ENCODE data around the gene TMED1. TPM values are rescaled to one million over a fixed set of nuclear protein-coding genes. Genes with fewer than 3 reads are reported as not detected.
"Not testable (repeated sequence)": the region's sequence is repeated elsewhere in the genome, so short reads cannot be mapped to it uniquely, and the experiment has no call there.

Gene TMED1
- total RNA-seq, 2 experiments from 2014 or later, result 18.8 to 19.1 TPM

DNA sequence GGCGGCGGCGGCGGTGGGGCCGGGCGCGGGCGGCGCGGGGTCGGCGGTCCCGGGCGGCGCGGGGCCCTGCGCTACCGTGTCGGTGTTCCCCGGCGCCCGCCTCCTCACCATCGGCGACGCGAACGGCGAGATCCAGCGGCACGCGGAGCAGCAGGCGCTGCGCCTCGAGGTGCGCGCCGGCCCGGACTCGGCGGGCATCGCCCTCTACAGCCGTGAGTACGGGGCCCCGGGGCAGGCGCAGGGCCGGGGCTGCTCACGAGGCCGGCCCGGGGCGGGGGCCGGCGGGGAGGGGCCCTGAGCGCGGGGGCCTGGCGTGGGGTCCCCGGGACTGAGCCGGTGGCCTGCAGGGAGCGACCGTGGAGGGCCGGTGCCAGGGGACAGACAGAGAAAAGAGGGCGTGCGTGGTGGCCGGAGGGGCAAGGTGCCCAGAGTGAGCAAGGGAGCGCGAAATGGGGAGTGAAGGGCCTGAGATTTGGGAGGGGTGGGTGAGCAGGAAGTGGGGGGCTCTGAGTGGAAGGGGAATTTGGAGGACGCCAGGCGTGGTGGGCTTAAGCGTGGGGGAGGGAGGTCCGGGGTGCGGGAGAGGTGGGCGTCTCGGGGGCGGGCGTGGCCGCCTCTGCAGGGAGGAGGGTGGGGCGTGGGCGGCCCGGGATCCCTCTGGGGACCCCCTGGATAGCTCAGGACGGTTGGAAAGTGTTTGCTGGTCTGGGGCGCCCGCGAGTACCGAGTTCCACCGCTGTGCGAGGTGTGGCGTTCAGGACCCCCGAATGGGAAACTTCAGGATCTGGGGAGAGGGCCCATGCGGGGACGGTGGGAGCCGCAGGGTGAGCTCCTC lies 35.9 kb upstream of the TMED1 start:
- H3K27ac Mint-ChIP-seq, result peak overlapping the region; percentile 55
- no peaks in the 10 kb centered on the region for H3K27me3 Mint-ChIP-seq
- ChIA-PET CTCF (interaction anchor here (0.5 to 4.1 kb wide), 14 partner anchors 8 to 343 kb away, joined by 3 to 30 read pairs (median 3); partner anchors contain the start of genes DNM2 and LDLR), POLR2A (interaction anchor here (1.0 to 1.1 kb wide), 3 partner anchors 112 to 218 kb away, joined by 3 to 4 read pairs (median 3); partner anchors contain the start of gene LDLR)
- H3K9me3 Mint-ChIP-seq, result no peaks in the 10 kb centered on the region
- H3K4me1 Mint-ChIP-seq (ENCODE audit: low read depth), result peaks cover 29% of the 10 kb centered on the region
- H3K4me3 Mint-ChIP-seq, result peak overlapping the region; percentile 79
- H3K36me3 Mint-ChIP-seq, result peaks cover 3% of the 10 kb centered on the region
- DNase-seq, result peak; percentile 37
- intact Hi-C loops (cut with micrococcal nuclease), result loop anchor here (2.0 to 5.0 kb wide), 4 partner anchors 35 to 223 kb away; partner anchors contain the start of genes SMARCA4 and TMED1

DNA sequence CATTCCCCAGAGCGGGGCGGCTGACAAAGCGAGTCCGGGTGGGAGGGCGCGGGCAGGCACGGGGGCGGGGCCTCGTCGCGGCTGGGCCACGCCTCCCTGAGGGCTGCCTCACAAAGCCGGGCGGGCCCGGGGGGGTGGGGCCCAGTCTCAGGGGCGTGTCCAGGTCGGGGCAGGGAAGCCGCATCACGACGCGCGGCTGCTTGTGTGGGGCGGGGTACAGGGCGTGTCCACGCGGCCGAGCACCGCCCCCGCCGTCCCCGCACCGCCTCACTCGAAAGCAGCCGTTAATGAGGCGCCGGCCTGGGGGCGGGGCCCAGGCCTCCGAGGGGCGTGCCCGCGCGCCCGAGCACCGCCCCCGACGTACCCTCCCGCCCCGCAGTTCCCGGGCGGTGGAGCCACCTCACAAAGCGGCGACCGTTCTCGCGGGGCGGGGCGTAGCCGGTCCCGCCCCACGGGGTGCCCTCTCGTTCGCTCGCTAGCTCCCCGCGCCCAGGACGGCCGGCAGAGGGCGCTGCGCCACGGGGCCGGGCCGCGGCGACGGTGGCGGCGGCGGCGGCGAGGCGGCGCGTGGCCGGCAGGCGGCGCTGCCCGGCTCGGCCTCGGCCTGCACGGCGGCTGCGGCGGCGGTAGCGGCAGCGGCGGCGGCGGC lies 35.1 kb upstream of the TMED1 start, which contains the start of gene CARM1:
Gene CARM1, plus strand, starts transcription at position 599 of the 649 bp plus-strand sequence. CDS start 150 bp downstream, outside the sequence.
- peak; percentile 99 for DNase-seq
- Mint-ChIP-seq H3K4me3 (peak within 1 kb of the TSS; percentile 79), H3K27ac (peak within 1 kb of the TSS; percentile 96), H3K9me3 (no peaks in the 10 kb centered on the region), H3K4me1 (ENCODE audit: low read depth) (peaks cover 25% of the 10 kb centered on the region), H3K36me3 (peaks cover 3% of the 10 kb centered on the region), H3K27me3 (no peaks in the 10 kb centered on the region)
- intact Hi-C loops (cut with micrococcal nuclease), result loop anchor here (2.0 to 5.0 kb wide), 4 partner anchors 34 to 224 kb away; partner anchors contain the start of genes SMARCA4 and TMED1
- ChIA-PET CTCF (interaction anchor here (0.5 to 4.1 kb wide), 17 partner anchors 9 to 570 kb away, joined by 3 to 30 read pairs (median 4); partner anchors contain the start of genes DNM2 and TMED1), POLR2A (interaction anchor here (0.6 to 1.0 kb wide), 4 partner anchors 35 to 367 kb away, joined by 3 to 4 read pairs (median 3); partner anchors contain the start of gene TMED1)

DNA sequence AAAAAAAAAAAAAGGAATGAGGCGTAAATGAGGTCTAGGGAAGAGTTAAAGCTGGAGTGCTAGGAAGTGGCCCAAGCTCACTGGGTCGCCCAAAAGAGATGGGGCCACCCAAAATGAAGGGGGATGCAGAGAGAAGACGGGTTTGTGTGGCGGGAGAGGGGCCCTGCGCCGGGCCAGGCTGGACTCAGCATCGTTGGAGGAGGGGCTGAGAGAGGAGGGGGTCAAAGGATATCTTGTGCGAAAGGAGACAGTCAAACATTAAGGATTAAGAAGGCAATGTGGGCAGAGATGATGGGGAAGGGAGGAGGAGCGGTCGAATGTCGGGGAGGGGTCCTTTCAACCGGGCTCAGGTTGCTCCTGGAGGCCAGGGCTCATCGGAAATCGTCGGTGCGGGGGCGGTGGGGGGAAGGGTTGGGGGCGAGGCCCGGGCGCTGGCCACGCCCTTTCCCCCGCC lies 34.5 kb upstream of the TMED1 start:
- Mint-ChIP-seq H3K4me1 (ENCODE audit: low read depth) (peaks cover 25% of the 10 kb centered on the region), H3K4me3 (peak overlapping the region; percentile 78), H3K27me3 (no peaks in the 10 kb centered on the region), H3K27ac (peak overlapping the region; percentile 96), H3K36me3 (peaks cover 3% of the 10 kb centered on the region), H3K9me3 (no peaks in the 10 kb centered on the region)
- POLR2A ChIA-PET, result interaction anchor here (0.6 to 1.0 kb wide), 5 partner anchors 35 to 366 kb away, joined by 3 to 4 read pairs (median 3); partner anchors contain the start of gene TMED1
- intact Hi-C loops (cut with micrococcal nuclease), result loop anchor here (2.0 to 5.0 kb wide), 4 partner anchors 34 to 224 kb away; partner anchors contain the start of genes SMARCA4 and TMED1
- no peak for DNase-seq
- CTCF ChIA-PET, result interaction anchor here (0.5 to 4.1 kb wide), 17 partner anchors 9 to 570 kb away, joined by 3 to 30 read pairs (median 4); partner anchors contain the start of genes DNM2 and TMED1

DNA sequence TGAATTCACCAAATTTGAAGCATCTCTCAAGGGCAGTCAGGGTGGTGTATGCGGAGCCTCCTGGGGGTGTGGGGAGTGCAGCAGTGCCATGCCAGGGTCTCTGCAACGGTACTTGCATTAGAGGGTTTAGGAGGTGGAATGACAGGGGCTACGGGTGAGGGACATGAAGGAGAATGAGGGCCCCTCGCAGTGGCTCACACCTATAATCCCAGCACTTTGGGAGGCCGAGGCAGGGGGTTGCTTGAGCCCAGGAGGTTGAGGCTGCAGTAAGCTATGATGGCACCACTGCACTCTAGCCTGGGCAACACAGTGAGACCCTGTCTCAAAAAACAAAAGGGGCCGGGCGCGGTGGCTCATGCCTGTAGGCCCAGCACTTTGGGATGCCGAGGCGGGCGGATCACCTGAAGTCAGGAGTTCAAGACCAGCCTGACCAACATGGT lies 33.9 kb upstream of the TMED1 start:
- not testable (repeated sequence) for DNase-seq, H3K36me3 Mint-ChIP-seq, H3K27me3 Mint-ChIP-seq, H3K9me3 Mint-ChIP-seq
- Mint-ChIP-seq H3K4me1 (ENCODE audit: low read depth) (peaks cover 25% of the 10 kb centered on the region), H3K27ac (peak overlapping the region; percentile 57), H3K4me3 (peak overlapping the region; percentile 78)
- CTCF ChIA-PET, result interaction anchor here (1.0 to 4.1 kb wide), 4 partner anchors 9 to 168 kb away, joined by 5 to 30 read pairs (median 14); partner anchors contain the start of genes DNM2 and TMED1
- intact Hi-C loops (cut with micrococcal nuclease), result loop anchor here (2.0 to 5.0 kb wide), 4 partner anchors 33 to 225 kb away; partner anchors contain the start of genes SMARCA4 and TMED1
- POLR2A ChIA-PET, result interaction anchor here (0.7 to 0.8 kb wide), 2 partner anchors 78 to 135 kb away, joined by 3 to 4 read pairs; no protein-coding TSS in a partner anchor

DNA sequence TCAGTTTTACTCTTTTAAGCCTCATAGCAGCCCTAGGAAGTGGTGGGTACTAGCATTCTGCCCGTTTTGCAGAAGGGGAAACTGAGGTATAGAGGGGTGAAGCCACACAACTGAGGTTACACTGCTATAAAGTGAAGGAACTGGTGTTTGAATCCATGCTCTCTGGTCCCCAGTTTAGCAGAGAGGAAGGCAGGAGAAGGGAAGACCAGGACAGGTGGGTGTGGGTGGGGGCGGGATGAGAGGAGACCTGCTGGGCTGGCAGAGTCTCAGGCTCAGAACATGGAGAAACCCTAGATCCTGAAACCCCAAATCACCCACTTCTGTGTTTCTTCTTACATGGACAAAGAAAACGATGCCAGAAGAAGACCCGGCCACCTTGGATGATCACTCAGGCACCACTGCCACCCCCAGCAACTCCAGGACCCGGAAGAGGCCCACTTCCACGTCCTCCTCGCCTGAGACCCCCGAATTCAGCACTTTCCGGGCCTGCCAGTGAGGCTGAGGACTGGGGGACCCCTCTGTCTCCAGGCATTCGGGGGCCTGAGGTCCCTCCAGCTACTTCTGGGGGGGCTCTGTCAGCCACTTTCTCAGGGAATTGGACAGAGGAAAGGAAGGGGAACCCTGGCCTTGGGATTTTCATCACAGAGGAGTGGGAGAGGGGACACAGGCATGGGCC lies 33.0 kb upstream of the TMED1 start:
- H3K9me3 Mint-ChIP-seq, result no peaks in the 10 kb centered on the region
- peaks cover 31% of the 10 kb centered on the region for H3K4me1 Mint-ChIP-seq (ENCODE audit: low read depth)
- intact Hi-C loops (cut with micrococcal nuclease), result no loop called here
- POLR2A ChIA-PET, result interaction anchor here (0.8 kb wide), 1 partner anchor 134 kb away, joined by 3 read pairs; no protein-coding TSS in a partner anchor
- DNase-seq, result no peak
- H3K36me3 Mint-ChIP-seq, result no peaks in the 10 kb centered on the region
- H3K27me3 Mint-ChIP-seq, result no peaks in the 10 kb centered on the region
- CTCF ChIA-PET, result interaction anchor here (2.2 to 9.0 kb wide), 3 partner anchors 8 to 151 kb away, joined by 10 to 208 read pairs (median 21); partner anchors contain the start of gene DNM2
- H3K27ac Mint-ChIP-seq, result peak overlapping the region; percentile 56
- peak overlapping the region; percentile 32 for H3K4me3 Mint-ChIP-seq

DNA sequence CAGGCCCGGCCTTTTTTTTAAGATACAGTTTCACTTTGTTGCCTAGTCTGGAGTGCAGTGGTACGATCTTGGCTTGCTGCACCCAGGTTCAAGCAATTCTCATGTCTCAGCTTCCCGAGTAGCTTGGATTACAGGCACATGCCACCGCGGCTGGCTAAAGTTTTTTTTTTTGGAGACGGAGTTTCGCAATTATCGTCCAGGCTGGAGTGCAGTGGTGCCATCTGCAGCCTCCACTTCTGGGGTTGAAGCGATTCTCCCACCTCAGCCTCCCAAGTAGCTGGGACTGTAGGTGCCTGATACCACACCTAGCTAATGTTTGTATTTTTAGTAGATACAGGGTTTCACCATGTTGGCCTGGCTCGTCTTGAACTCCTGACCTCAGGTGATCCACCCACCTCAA lies 30.5 kb upstream of the TMED1 start:
- no peak overlapping the region for H3K27ac Mint-ChIP-seq
- H3K9me3 Mint-ChIP-seq, result no peaks in the 10 kb centered on the region
- ChIA-PET POLR2A (interaction anchor here (0.7 kb wide), 1 partner anchor 445 kb away, joined by 3 read pairs; no protein-coding TSS in a partner anchor), CTCF (interaction anchor here (1.5 to 9.0 kb wide), 3 partner anchors 10 to 148 kb away, joined by 3 to 208 read pairs (median 49); partner anchors contain the start of genes DNM2 and TMED1)
- peaks cover 20% of the 10 kb centered on the region for H3K4me1 Mint-ChIP-seq (ENCODE audit: low read depth)
- H3K4me3 Mint-ChIP-seq, result no peak overlapping the region
- H3K36me3 Mint-ChIP-seq, result no peaks in the 10 kb centered on the region
- intact Hi-C loops (cut with micrococcal nuclease), result no loop called here
- no peak for DNase-seq
- H3K27me3 Mint-ChIP-seq, result no peaks in the 10 kb centered on the region

DNA sequence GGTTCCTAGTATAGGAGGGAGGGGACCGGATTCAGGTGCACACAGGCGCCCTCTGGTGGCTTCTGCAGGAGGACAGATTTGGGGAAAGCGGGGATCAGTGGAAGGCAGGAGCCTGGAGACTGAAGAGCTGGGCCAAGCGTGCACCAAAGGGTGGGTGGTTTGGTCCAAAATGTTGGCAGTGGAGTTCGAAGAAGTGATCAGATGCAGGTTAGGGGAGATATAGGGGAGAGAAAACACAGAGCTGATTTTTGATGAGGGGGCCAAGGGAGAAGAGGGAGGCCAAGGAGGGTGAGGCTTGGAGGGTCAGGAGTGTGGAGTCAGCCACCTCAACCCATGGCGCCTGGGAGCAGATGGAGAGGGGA lies 28.5 kb upstream of the TMED1 start:
- H3K4me3 Mint-ChIP-seq, result no peak overlapping the region
- intact Hi-C loops (cut with micrococcal nuclease), result loop anchor here (1.0 kb wide), 1 partner anchor 147 kb away; no protein-coding TSS in a partner anchor

DNA sequence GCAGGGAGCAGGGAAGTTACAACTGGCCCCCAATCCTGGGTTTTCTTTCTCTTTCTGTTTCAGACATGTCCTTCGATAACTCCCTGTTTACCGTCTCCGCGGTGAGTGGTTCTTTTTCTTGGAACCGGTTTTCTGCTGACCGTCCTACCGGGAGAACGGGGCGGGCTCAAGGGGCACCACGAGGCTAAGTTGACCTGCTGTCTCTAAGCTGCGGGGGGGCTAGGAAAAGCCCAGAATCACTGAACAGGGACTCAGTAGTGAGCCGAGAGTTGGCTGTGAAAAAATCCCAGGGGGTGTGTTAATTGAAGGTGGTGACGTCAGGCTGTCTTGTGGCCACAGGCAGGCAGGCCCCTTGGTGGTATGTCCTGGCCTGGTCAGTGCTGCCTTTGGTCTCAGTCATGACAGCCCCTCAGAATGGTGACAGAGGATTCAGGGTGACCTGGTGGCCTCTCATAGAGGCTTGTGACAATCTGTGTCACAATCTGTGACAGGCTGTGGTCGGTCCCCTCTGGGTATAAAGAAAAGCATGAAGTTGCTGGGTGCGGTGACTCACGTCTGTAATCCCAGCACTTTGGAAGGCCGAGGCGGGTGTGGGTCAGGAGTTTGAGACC lies 27.2 kb upstream of the TMED1 start:
- ChIA-PET CTCF (interaction anchor here (0.5 to 9.0 kb wide), 20 partner anchors 8 to 385 kb away, joined by 3 to 208 read pairs (median 8); partner anchors contain the start of genes CARM1, DNM2, QTRT1 and TMED1), POLR2A (interaction anchor here (1.7 kb wide), 1 partner anchor 146 kb away, joined by 7 read pairs; the partner anchor contains the start of gene DNM2)
- no peak for DNase-seq
- Mint-ChIP-seq H3K9me3 (no peaks in the 10 kb centered on the region), H3K27me3 (no peaks in the 10 kb centered on the region), H3K27ac (no peak overlapping the region), H3K4me1 (ENCODE audit: low read depth) (peaks cover 15% of the 10 kb centered on the region), H3K4me3 (no peak overlapping the region), H3K36me3 (no peaks in the 10 kb centered on the region)
- intact Hi-C loops (cut with micrococcal nuclease), result no loop called here

More for the DNA sequence above, 28.5 kb upstream of the TMED1 start:
- Mint-ChIP-seq H3K4me1 (ENCODE audit: low read depth) (peaks cover 13% of the 10 kb centered on the region), H3K36me3 (no peaks in the 10 kb centered on the region), H3K9me3 (no peaks in the 10 kb centered on the region), H3K27ac (no peak overlapping the region), H3K27me3 (no peaks in the 10 kb centered on the region)
- POLR2A ChIA-PET, result interaction anchor here (0.6 to 1.7 kb wide), 3 partner anchors 10 to 147 kb away, joined by 4 to 7 read pairs (median 6); partner anchors contain the start of gene DNM2
- CTCF ChIA-PET, result interaction anchor here (0.6 to 9.0 kb wide), 50 partner anchors 8 to 386 kb away, joined by 3 to 208 read pairs (median 4); partner anchors contain the start of genes DNM2, QTRT1, SMARCA4 and TMED1
- DNase-seq, result peak; percentile 91

DNA sequence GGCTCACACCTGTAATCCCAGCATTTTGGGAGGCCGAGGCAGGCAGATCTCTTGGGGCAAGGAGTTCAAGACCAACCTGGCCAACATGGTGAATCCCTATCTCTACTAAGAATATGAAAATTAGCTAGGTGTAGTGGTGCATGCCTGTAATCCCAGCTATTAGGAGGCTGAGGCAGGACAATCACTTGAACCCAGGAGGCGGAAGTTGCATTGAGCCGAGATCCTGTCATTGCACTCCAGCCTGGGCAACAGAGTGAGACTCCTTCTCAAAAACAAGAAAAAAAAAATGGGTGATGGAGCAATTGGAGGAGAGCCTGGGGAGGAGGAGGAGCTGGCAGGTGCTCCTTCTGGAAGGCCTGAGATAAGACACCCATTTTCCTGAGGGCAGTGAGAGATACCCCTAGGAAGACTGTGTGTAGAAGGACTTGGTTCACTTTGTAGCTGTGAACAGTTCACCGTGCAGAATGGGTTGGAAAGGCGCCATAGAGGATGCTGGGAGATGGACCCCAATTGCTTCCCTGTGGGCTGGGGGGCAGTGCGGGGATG lies 26.6 kb upstream of the TMED1 start:
- Mint-ChIP-seq H3K4me1 (ENCODE audit: low read depth) (peaks cover 11% of the 10 kb centered on the region), H3K27me3 (no peaks in the 10 kb centered on the region), H3K4me3 (no peak overlapping the region), H3K27ac (no peak overlapping the region), H3K36me3 (no peaks in the 10 kb centered on the region), H3K9me3 (no peaks in the 10 kb centered on the region)
- intact Hi-C loops (cut with micrococcal nuclease), result no loop called here
- CTCF ChIA-PET, result interaction anchor here (0.5 to 9.0 kb wide), 7 partner anchors 8 to 282 kb away, joined by 3 to 208 read pairs (median 4); partner anchors contain the start of genes CARM1 and DNM2
- no peak for DNase-seq
- POLR2A ChIA-PET, result no interaction called here

DNA sequence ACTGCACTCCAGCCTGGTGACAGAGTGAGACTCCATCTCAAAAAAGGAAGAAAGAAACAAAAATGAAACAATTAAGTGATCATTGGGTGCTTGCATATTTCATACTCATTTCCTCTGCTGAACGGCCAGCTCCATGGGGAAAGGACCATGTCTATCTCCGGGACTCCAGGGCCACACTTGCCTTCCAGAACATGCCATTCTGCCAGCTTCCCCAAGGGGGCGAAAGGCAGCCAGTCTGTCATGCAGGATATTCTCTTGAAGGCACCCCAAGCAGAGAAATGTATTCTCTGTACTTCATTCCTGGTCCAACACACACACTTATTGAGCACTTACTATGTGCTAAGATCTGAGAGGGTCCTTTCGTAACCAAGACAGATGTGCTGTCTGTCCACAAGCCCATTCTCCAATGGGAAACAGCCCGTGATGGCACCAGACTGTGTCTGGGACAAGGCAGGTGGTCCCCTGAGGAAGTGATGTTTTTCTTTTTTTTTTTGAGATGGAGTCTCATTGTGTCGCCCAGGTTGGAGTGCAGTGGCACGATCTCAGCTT lies 25.2 kb upstream of the TMED1 start:
- Mint-ChIP-seq H3K4me1 (ENCODE audit: low read depth) (peaks cover 11% of the 10 kb centered on the region), H3K9me3 (no peaks in the 10 kb centered on the region), H3K27me3 (no peaks in the 10 kb centered on the region), H3K4me3 (no peak overlapping the region), H3K27ac (no peak overlapping the region), H3K36me3 (no peaks in the 10 kb centered on the region)
- DNase-seq, result peak; percentile 62
- ChIA-PET POLR2A (no interaction called here), CTCF (interaction anchor here (0.6 to 9.0 kb wide), 11 partner anchors 10 to 161 kb away, joined by 3 to 208 read pairs (median 3); partner anchors contain the start of genes CARM1, DNM2 and TMED1)
- intact Hi-C loops (cut with micrococcal nuclease), result no loop called here

All from activated CD4-positive, alpha-beta memory T cell treated with anti-CD3 and anti-CD28 coated beads for 36 hours (primary cell).